ENCODE results near the gene LEF1. TPM values are rescaled to one million over a fixed set of nuclear protein-coding genes. Genes with fewer than 3 reads are reported as not detected.

LEF1 gene
- total RNA-seq, 1 experiment from 2014 or later: 0.79 TPM

- ChIA-PET RAD21 (ENCODE audit: low non-redundant PET in 1 of 2, low total read pairs in 2 of 2, uncharacterized antibody in 2 of 2, unreplicated experiment in 2 of 2) (no interaction called here), POLR2A (no interaction called here), CTCF (interaction anchor here (1.0 kb wide), 1 partner anchor 8 kb away, joined by 3 read pairs; no protein-coding TSS in a partner anchor)
- H3K9me3 ChIP-seq (ENCODE audit: control insufficient read depth in 1 of 2, insufficient read depth in 1 of 2, low read depth in 1 of 2, low read length in 2 of 2): no peaks in the 10 kb centered on the region
- no peak for ATAC-seq
- DNase-seq (ENCODE audit: low read depth, low spot score): no peak
- no peak overlapping the region for H3K4me3 ChIP-seq (replicated peaks in 1 of 2; ENCODE audit: low read depth in 1 of 2, low read length in 2 of 2)
- BruUV-seq (replicated peaks): no TSS peak
- no peaks in the 10 kb centered on the region for H4K20me1 ChIP-seq (ENCODE audit: insufficient read depth)
- intact Hi-C loops (cut with micrococcal nuclease): no loop called here
- H3K36me3 ChIP-seq (ENCODE audit: control insufficient read depth in 1 of 2, insufficient read depth in 2 of 2, low read length in 2 of 2): no peaks in the 10 kb centered on the region
- no peaks in the 10 kb centered on the region for H3K27me3 ChIP-seq (ENCODE audit: insufficient read depth, low read length)
- H3K9ac ChIP-seq (ENCODE audit: low read length): no peak overlapping the region
- H3K79me2 ChIP-seq (ENCODE audit: insufficient read depth, low read length): no peaks in the 10 kb centered on the region
- H3K27ac ChIP-seq (ENCODE audit: low read depth, low read length): no peak overlapping the region
- no peak for TF ChIP-seq EZH2phosphoT487 (IDR thresholded peaks at IDR 0.05; ENCODE audit: borderline replicate concordance)
- TF ChIP-seq MAX (IDR thresholded peaks at IDR 0.05): no peak
- no peak for TF ChIP-seq ZBTB33 (IDR thresholded peaks at IDR 0.05; ENCODE audit: extremely low read depth, insufficient replicate concordance, low read length)
- TF ChIP-seq ZFX (IDR thresholded peaks at IDR 0.05): no peak
- TF ChIP-seq JUND (IDR thresholded peaks at IDR 0.05): no peak
- no peak for TF ChIP-seq CTCF (IDR thresholded peaks at IDR 0.05 in 2 of 3, conservative IDR thresholded peaks at IDR 0.05 in 1 of 3; ENCODE audit: borderline replicate concordance in 1 of 3, insufficient read depth in 1 of 3, low read depth in 2 of 3, low read length in 2 of 3)
- TF ChIP-seq ATF3 (IDR thresholded peaks at IDR 0.05): no peak
- no peak for TF ChIP-seq CEBPB (IDR thresholded peaks at IDR 0.05; ENCODE audit: low read depth)
- TF ChIP-seq FOSL1 (IDR thresholded peaks at IDR 0.05; ENCODE audit: low read depth): no peak
- TF ChIP-seq POLR2A (IDR thresholded peaks at IDR 0.05; ENCODE audit: borderline replicate concordance, extremely low read depth, insufficient read depth, insufficient read length): no peak
- TF ChIP-seq TCF7L2 (IDR thresholded peaks at IDR 0.05; ENCODE audit: borderline replicate concordance, extremely low read depth, insufficient read depth, insufficient read length): no peak
- no peak for TF ChIP-seq ZNF274 (IDR thresholded peaks at IDR 0.05; ENCODE audit: low read depth, low read length)
- no peak for TF ChIP-seq CBX3 (IDR thresholded peaks at IDR 0.05; ENCODE audit: low read depth)
- TF ChIP-seq REST (IDR thresholded peaks at IDR 0.05; ENCODE audit: low read depth): no peak
- TF ChIP-seq ELF1 (IDR thresholded peaks at IDR 0.05; ENCODE audit: borderline replicate concordance, low read depth): no peak
- TF ChIP-seq SIN3A (IDR thresholded peaks at IDR 0.05; ENCODE audit: low read depth): no peak
- no peak for TF ChIP-seq POLR2AphosphoS5 (IDR thresholded peaks at IDR 0.05; ENCODE audit: low read depth, low read length)
- no peak overlapping the region for H3K4me2 ChIP-seq (ENCODE audit: low read length)
- H2AFZ ChIP-seq (ENCODE audit: low read depth, low read length, poor library complexity, severe bottlenecking): no peak overlapping the region
- peaks cover 0 to 10% of the 10 kb centered on the region in 2 experiments; a peak in 2 of 4 replicates for H3K4me1 ChIP-seq (ENCODE audit: control insufficient read depth in 1 of 2, insufficient read depth in 2 of 2, low read length in 2 of 2)
- H3K9me2 ChIP-seq (ENCODE audit: insufficient read depth): no peaks in the 10 kb centered on the region
Observed at GRCh38 chr4:108054025-108054638, 114.6 kb downstream of the LEF1 start.
